ENCODE data around the gene UGDH. TPM values are rescaled to one million over a fixed set of nuclear protein-coding genes. Genes with fewer than 3 reads are reported as not detected.
"Not testable (repeated sequence)": the region's sequence is repeated elsewhere in the genome, so short reads cannot be mapped to it uniquely, and the experiment has no call there.

UGDH gene
- total RNA-seq, 1 donor from 2014 or later: 110 TPM

DNA sequence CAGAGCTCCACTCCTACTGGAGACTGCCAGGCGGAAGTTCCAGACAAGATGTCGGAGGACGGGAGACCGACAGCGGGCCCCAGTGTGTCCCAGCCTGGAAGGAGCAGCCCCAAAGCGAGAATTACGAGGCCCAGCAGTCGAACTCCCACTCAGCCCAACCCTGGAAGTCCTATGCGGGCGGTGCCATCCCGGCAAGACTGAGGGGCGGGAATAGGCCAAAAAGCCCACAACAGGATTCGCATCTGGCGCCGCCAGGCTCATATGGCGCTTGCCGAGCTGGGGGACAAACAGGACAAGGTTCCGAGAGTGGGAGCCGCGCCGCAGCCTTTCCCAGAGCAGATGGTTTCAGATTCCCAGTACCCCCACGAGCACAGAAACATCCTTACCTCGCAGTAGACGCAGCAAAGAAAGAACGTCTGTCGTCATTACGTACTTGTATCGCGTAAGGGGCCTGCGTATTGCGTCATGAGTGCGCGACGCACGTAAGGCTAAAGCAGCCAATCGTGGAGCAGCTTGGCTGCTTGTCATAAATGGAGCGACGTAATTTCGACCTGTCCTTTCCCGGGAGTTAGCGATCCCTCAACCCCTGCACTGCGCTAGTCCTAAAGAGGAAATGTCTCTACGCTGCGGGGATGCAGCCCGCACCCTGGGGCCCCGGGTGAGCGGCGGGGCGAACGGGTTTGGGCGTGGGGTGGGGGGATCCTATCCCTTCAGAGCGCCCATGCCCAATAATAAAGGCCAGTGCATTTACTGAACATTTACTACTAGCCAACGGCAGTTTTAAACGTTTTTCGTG lies 68.5 kb downstream of the UGDH start, which contains the start of the genes LIAS and RPL9:
Gene LIAS, plus strand, starts transcription at position 552 of the 796 bp plus-strand sequence. Its CDS starts 62 bp downstream, at position 614.
Gene RPL9, minus strand, starts transcription at position 418 of the 796 bp plus-strand sequence. CDS start 483 bp downstream, outside the sequence.
- H3K27ac Mint-ChIP-seq (ENCODE audit: unreplicated experiment): peak within 1 kb of the TSS; percentile 99
- peaks cover 21% of the 10 kb centered on the region for H3K36me3 Mint-ChIP-seq (ENCODE audit: low read depth)
- peaks cover 43% of the 10 kb centered on the region for H3K4me1 Mint-ChIP-seq
- peak within 1 kb of the TSS; percentile 96 for H3K4me3 Mint-ChIP-seq
- DNase-seq (ENCODE audit: low read depth, low spot score): peak; percentile 86
- H3K27me3 Mint-ChIP-seq (ENCODE audit: low read depth): no peaks in the 10 kb centered on the region
- no peaks in the 10 kb centered on the region for H3K9me3 Mint-ChIP-seq
- TF ChIP-seq, protein P1, sequence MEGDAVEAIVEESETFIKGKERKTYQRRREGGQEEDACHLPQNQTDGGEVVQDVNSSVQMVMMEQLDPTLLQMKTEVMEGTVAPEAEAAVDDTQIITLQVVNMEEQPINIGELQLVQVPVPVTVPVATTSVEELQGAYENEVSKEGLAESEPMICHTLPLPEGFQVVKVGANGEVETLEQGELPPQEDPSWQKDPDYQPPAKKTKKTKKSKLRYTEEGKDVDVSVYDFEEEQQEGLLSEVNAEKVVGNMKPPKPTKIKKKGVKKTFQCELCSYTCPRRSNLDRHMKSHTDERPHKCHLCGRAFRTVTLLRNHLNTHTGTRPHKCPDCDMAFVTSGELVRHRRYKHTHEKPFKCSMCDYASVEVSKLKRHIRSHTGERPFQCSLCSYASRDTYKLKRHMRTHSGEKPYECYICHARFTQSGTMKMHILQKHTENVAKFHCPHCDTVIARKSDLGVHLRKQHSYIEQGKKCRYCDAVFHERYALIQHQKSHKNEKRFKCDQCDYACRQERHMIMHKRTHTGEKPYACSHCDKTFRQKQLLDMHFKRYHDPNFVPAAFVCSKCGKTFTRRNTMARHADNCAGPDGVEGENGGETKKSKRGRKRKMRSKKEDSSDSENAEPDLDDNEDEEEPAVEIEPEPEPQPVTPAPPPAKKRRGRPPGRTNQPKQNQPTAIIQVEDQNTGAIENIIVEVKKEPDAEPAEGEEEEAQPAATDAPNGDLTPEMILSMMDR (conservative IDR thresholded peaks at IDR 0.05): no peak

GRCh38 chr4:39458161-39458504 lies 69.1 kb downstream of the UGDH start:
- H3K4me1 Mint-ChIP-seq: peaks cover 43% of the 10 kb centered on the region
- H3K9me3 Mint-ChIP-seq; H3K27me3 Mint-ChIP-seq (ENCODE audit: low read depth); DNase-seq (ENCODE audit: low read depth, low spot score): not testable (repeated sequence)
- peak overlapping the region; percentile 96 for H3K4me3 Mint-ChIP-seq
- peaks cover 26% of the 10 kb centered on the region for H3K36me3 Mint-ChIP-seq (ENCODE audit: low read depth)
- H3K27ac Mint-ChIP-seq (ENCODE audit: unreplicated experiment): peak overlapping the region; percentile 99

DNA sequence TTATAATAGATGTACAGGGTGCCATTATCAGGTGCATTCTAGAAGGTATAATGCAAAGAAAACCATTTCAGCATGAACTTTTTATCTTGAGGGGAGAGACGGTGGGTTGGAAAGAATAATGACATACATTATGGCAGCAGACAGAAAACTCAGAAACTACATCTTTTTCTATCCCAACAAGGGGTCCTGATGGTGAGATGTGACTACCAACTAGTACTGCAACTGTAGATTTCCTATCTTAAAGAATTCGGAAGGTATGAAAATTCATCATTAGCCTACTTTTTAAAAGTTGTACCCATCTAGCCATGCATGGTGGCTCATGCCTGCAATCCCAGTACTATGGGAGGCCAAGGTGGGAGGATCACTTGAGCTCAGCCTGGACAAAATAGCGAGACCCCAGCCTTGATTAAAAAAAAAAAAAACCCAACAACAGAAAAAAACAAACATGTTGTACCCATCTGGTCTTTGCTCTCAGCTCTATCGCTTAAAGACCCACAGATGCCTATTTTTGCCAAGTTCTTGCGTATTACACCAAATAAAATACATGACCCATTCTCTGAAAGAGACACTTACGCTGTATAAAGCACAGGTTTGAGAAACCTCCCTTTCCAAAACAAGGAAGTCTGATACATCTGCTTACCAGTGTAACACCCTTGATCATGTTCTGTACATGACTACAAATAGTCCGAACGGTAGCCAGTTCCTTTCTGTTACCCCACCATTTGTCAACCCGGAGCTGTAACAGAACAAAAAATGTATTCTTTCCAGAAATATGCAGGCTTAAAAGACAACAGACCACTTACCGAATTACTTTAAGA lies 70.1 kb downstream of the UGDH start:
- peak overlapping the region; percentile 96 for H3K4me3 Mint-ChIP-seq
- peak overlapping the region; percentile 99 for H3K27ac Mint-ChIP-seq (ENCODE audit: unreplicated experiment)
- H3K4me1 Mint-ChIP-seq: peaks cover 44% of the 10 kb centered on the region
- no peaks in the 10 kb centered on the region for H3K9me3 Mint-ChIP-seq
- TF ChIP-seq, protein P1 (conservative IDR thresholded peaks at IDR 0.05): no peak
- H3K27me3 Mint-ChIP-seq (ENCODE audit: low read depth): no peaks in the 10 kb centered on the region
- H3K36me3 Mint-ChIP-seq (ENCODE audit: low read depth): peaks cover 32% of the 10 kb centered on the region
- no peak for DNase-seq (ENCODE audit: low read depth, low spot score)

DNA sequence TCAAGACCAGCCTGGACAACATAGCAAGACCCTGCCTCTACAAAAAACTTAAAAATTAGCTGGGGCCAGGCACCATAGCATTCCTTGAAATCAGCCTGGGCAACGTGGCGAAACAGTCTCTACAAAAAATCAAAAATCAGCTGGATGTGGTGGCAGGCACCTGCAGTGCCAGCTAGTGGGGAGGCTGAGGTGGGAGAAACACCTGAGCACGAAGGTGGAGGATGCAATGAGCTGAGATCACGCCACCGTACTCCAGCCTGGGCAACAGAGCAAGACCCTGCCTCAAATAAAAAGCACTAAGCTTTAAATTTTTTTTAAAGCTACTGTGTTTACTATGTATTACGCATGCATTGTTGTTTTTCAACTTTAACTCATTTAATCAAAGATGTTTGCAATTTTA lies 71.8 kb downstream of the UGDH start:
- H3K9me3 Mint-ChIP-seq: no peaks in the 10 kb centered on the region
- H3K4me1 Mint-ChIP-seq: peaks cover 47% of the 10 kb centered on the region
- no peaks in the 10 kb centered on the region for H3K27me3 Mint-ChIP-seq (ENCODE audit: low read depth)
- H3K27ac Mint-ChIP-seq (ENCODE audit: unreplicated experiment): no peak overlapping the region
- TF ChIP-seq, protein P1 (conservative IDR thresholded peaks at IDR 0.05): no peak
- H3K4me3 Mint-ChIP-seq: peak overlapping the region; percentile 49
- peaks cover 36% of the 10 kb centered on the region for H3K36me3 Mint-ChIP-seq (ENCODE audit: low read depth)
- DNase-seq (ENCODE audit: low read depth, low spot score): no peak

DNA sequence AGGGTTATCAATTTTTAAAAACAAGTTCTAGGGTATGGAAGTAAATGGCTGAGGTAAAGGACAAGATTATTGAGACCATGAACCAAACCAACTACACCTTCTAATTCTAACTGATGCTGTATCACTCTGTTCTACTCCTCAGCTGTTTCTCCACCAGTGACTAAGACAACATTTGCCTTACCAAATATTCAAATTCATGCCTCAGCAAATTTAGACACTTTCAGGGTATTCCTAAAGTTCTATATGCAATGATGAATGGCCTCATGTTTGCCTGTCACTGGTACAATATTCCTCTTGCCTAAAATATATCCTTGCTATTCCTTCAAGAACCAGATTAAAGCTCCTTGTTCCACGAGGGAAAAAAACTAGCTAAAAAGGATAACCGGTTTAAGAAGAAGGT lies 73.5 kb downstream of the UGDH start:
- H3K36me3 Mint-ChIP-seq (ENCODE audit: low read depth): peaks cover 38% of the 10 kb centered on the region
- H3K9me3 Mint-ChIP-seq: no peaks in the 10 kb centered on the region
- H3K27ac Mint-ChIP-seq (ENCODE audit: unreplicated experiment): no peak overlapping the region
- DNase-seq (ENCODE audit: low read depth, low spot score): no peak
- peaks cover 39% of the 10 kb centered on the region for H3K4me1 Mint-ChIP-seq
- peak overlapping the region; percentile 20 for H3K4me3 Mint-ChIP-seq
- no peaks in the 10 kb centered on the region for H3K27me3 Mint-ChIP-seq (ENCODE audit: low read depth)
- TF ChIP-seq, protein P1 (conservative IDR thresholded peaks at IDR 0.05): no peak

Data from neural crest cell (in vitro differentiated cells).